NCI-H1417 (cell line): ENCODE results near the gene MRPL50.

Experiments
- DNase-seq, 3 experiments: peaks; one replicate each; lab custom pipeline; 2025; lab: John Stamatoyannopoulos, UW

The MRPL50 gene

DNA sequence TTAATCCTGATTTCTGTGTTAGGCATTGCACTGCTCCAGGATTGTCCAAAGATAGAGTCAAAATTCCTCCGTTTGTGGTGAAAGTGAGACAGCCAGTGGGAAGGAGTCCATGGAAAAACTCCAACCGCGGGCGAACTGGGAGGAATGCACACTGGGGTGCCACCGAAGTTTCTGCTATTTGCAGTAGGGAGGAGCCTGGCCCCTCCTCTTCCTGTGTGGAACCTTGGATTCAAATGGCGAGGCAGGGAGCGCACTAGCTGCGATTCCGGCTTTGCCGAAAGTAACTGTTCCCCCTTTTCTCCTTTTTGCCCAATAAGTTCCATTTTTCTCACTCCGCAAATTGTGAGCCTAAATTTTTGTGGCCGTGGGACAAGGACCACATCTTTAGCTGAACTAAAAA is 22.9 kb downstream of the MRPL50 start:
- DNase-seq = no peak

DNA sequence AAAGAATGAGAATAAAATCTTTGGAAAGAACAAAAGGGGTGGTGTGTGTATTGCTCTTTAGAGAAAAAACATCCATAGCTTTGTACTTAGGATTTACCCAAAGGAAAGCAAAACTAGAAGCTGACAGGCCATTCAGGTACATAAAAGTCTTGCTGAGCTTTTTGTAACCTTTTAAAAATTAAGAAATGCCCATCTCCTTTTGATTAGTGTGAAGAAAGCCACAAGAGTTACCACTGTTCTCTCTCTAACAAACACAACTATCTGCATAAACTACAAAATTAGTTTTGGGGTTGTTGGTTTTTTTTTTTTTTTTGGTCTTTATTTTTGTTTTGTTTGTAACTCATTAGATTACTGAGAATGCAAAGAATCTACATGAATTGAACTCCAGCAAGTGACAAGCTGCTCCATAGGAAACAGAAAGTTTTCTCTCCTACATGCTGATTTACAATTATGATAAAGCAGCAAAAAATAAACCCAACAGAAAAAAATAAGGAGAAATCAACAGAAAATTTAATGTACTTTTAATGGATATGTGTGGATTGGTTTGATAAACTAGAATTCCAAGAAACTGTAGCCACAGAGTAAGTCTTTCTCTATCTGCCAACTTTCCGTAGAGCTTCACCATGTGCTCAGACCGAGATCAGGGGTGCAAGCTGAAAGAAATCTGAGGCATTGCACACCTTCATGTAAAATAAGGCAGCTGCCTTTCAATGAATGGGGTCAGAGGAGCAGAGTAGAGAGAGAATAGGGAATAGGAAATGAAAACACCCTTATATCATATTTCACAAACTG is 25.9 kb downstream of the MRPL50 start:
- DNase-seq = no peak

- DNase-seq = no peak
Measured at GRCh38 chr9:101371813-101372212, 26.6 kb downstream of the MRPL50 start.

DNA sequence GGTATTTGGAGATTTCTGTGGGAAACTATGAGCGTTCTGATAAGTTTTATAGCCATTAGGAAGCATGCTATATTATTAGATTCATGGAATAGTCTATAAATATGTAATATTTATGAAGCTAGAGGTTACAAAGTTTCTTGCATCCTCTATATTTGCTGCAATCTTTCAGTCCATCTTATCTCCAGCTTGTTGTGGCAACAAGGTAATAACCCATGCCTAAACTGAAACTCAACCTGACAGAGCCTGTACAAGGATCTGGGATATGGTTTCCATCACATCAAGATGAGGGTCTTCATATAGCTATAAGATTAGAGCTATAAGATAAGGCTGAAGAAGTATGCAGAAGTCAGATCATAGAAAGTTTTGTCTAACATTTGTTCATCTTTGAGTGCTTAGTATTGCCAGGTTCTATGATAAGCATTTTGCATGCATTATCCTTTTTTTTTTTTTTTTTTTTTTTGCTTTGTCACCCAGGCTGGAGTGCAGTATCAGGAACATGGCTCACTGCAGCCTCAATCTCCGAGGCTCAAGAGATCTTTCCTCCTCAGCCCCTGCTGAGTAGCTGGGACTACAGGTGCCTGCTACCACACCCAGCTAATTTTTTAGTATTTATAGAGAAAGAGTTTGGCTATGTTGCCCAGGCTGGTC is 28.4 kb downstream of the MRPL50 start:
- no peak for DNase-seq

- DNase-seq = no peak
Measured at GRCh38 chr9:101369286-101369685, 29.1 kb downstream of the MRPL50 start.

- DNase-seq = no peak
Measured at GRCh38 chr9:101367323-101367722, 31.1 kb downstream of the MRPL50 start.

GRCh38 chr9:101366038-101366756 is 32.2 kb downstream of the MRPL50 start:
- DNase-seq = no peak

DNA sequence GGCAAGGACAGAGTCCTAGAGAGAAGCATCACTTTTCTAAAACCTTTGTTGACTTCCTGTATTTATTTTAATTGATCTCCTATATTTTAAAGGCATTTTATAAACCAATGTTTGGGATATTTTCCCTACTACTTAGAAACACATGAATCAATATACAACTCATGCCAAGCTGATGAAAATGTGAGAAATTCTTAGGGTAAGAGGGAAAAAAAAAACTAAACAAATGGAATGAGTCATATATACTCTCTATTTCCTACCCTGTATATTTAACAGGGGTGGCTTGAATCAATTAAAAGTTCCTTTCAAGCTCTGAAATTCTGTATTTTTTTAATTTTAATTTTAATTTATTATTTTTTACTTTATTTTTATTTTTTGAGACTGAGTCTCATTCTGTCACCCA is 33.2 kb downstream of the MRPL50 start:
- no peak for DNase-seq

DNA sequence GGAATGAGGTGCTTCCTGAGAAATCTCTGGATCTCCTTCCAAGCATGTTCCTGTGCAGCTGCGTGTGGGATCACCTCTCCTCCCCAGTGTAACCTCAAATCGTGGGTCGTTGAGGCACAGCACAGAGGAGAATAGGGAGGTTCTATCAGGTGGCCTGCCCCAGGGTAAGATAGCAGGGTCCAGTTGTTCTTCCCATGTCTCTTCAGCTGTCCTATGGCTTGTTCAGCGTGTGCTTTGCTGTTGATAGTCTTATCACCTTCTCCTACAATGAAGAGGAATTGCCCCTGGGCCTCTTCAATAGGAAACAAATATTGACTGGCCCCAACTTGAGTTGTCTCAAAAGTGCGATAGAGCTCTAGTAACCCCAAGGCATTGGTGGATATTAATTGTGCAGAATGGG is 36.0 kb downstream of the MRPL50 start:
- no peak for DNase-seq

DNA sequence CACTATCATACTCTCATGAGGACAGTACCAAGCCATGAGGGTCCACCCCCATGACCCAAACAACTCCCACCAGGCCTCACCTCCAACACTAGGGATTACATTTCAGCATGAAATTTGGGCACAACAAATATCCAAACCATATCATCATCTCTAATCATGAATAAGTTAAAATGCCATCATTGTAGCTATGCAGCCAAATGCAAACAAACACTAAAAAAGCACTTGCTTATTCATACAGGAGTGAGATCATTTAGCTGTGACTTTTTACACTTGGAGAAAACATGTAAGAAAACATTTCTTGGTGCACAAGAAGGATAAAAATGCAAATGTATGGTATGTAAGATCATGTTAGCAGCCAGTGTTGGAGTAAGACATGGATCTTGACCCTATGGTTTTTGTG is 37.8 kb downstream of the MRPL50 start:
- DNase-seq = no peak

GRCh38 chr9:101359679-101360078 is 38.7 kb downstream of the MRPL50 start:
- DNase-seq = no peak

DNA sequence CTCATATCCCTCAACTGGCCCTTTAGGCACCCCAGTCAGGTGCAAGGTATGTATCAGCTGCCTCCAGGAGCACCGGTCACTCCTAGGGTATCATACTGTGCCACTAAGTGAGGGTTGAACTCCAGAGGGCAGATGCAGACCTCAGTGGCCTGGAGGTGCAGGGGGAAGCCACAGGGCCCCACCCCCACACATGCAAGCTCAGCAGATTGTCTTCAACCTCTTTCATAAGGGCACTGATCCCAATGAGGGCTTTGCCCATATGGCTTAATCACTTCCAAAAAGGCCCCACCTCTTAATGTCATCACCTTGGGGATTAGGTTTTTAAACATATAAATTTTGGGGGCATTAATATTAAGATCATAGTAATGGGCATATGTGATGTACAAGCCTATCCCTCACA is 41.8 kb downstream of the MRPL50 start:
- DNase-seq = no peak

- DNase-seq = no peak
Measured at GRCh38 chr9:101354765-101355708, 43.4 kb downstream of the MRPL50 start.

GRCh38 chr9:101354143-101354764 is 44.2 kb downstream of the MRPL50 start:
- DNase-seq = no peak

GRCh38 chr9:101353683-101354082 is 44.7 kb downstream of the MRPL50 start:
- no peak for DNase-seq

DNA sequence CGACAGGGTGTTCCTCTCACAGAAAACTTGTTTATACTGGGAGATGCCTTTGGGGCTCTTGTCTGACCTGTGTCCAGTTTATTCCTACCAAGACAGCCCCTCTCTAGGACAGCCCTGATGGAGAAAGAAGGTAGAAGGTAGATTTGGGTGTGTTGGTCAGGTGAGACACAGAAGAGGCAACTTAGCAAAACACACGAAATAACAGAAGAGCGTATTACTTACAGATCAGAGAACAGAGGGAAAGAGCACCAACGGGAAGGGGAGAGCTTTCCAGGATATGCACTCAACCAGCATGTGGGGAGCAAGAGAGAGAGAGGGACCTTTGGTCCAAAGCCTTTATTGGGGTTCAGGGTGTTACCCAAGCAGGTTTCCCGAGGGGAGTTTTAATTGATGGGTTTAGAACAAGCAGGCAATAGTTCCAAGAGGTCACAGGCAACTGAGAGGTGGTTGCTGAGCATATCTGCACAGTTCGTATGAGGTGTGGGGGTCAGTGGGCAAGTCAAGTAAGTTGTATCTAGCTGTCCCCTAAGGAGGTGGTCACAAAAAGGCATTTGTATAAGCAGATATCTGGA is 45.4 kb downstream of the MRPL50 start:
- DNase-seq = no peak

- DNase-seq = no peak
Measured at GRCh38 chr9:101350285-101350684, 48.1 kb downstream of the MRPL50 start.

DNA sequence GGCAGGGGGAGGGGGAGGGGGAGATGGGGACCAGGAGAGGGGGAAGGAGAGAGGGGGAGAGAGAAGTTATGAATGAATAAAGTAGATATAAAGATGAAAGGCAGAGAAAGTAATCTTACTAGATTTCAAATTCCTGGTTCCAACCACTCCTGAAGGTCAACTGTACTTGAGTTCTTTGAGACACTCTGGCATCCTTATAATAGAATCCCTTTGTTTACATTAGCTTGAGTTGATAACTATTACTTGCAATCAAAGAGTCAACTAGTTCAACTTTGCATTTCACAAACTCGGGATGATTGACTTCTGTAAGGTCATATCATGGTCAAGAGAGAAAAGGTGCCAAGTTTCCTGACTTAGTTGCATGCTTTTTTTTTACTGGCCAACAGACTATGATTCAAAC is 55.8 kb downstream of the MRPL50 start:
- DNase-seq = no peak

- no peak for DNase-seq
Measured at GRCh38 chr9:101341958-101342357, 56.5 kb downstream of the MRPL50 start.
